ENCODE data around the gene XRCC3. TPM values are rescaled to one million over a fixed set of nuclear protein-coding genes. Genes with fewer than 3 reads are reported as not detected.
"Not testable (repeated sequence)": the region's sequence is repeated elsewhere in the genome, so short reads cannot be mapped to it uniquely, and the experiment has no call there.

XRCC3 gene
- total and polyA plus RNA-seq, 5 donors from 2014 or later = 3.0 to 9.8 (median 4.5) TPM

- Mint-ChIP-seq H3K4me1 (peaks cover 0 to 20% (median 6%) of the 10 kb centered on the region in 4 donors), H3K4me3 (no peak overlapping the region), H3K9me3 (no peaks in the 10 kb centered on the region), H3K27me3 (no peaks in the 10 kb centered on the region), H3K36me3 (peaks cover 33% of the 10 kb centered on the region), H3K27ac (no peak overlapping the region)
- no peaks in the 10 kb centered on the region for H3K4me1 ChIP-seq (ENCODE audit: control insufficient read depth, insufficient read depth, low read length, poor library complexity, severe bottlenecking)
- ATAC-seq (ENCODE audit: low read depth in 2 of 2) = no peak
- no peaks in the 10 kb centered on the region for H3K27me3 ChIP-seq (ENCODE audit: control insufficient read depth, insufficient read depth, low read length)
- H3K4me3 ChIP-seq (ENCODE audit: low read depth, low read length) = no peak overlapping the region
- peaks cover 81% of the 10 kb centered on the region for H3K36me3 ChIP-seq (ENCODE audit: control insufficient read depth, insufficient read depth, low read length)
- H3K9me3 ChIP-seq (ENCODE audit: control insufficient read depth in 2 of 2, low read length in 2 of 2) = no peaks in the 10 kb centered on the region
- no peak overlapping the region for H3K27ac ChIP-seq (ENCODE audit: insufficient read depth, low read length, poor library complexity, severe bottlenecking)
- no peak for DNase-seq
Observed at GRCh38 chr14:103657471-103657870, 57.8 kb downstream of the XRCC3 start.

- peaks cover 74% of the 10 kb centered on the region for H3K36me3 ChIP-seq (ENCODE audit: control insufficient read depth, insufficient read depth, low read length)
- DNase-seq = no peak
- no peaks in the 10 kb centered on the region for H3K9me3 ChIP-seq (ENCODE audit: control insufficient read depth in 2 of 2, low read length in 2 of 2)
- ATAC-seq (ENCODE audit: low read depth in 2 of 2) = no peak
- peaks cover 0 to 28% (median 12%) of the 10 kb centered on the region in 4 donors for H3K4me1 Mint-ChIP-seq
- no peaks in the 10 kb centered on the region for H3K27me3 ChIP-seq (ENCODE audit: control insufficient read depth, insufficient read depth, low read length)
- H3K4me3 Mint-ChIP-seq = no peak overlapping the region
- no peaks in the 10 kb centered on the region for H3K4me1 ChIP-seq (ENCODE audit: control insufficient read depth, insufficient read depth, low read length, poor library complexity, severe bottlenecking)
- H3K9me3 Mint-ChIP-seq = no peaks in the 10 kb centered on the region
- H3K27ac ChIP-seq (ENCODE audit: insufficient read depth, low read length, poor library complexity, severe bottlenecking) = no peak overlapping the region
- no peak overlapping the region for H3K4me3 ChIP-seq (ENCODE audit: low read depth, low read length)
- H3K36me3 Mint-ChIP-seq = peaks cover 29% of the 10 kb centered on the region
- H3K27ac Mint-ChIP-seq = no peak overlapping the region
- no peaks in the 10 kb centered on the region for H3K27me3 Mint-ChIP-seq
Observed at GRCh38 chr14:103656756-103657133, 58.5 kb downstream of the XRCC3 start.

- H3K9me3 ChIP-seq (ENCODE audit: control insufficient read depth in 2 of 2, low read length in 2 of 2) = no peaks in the 10 kb centered on the region
- Mint-ChIP-seq H3K4me3 (no peak overlapping the region), H3K4me1 (peaks cover 3 to 33% (median 13%) of the 10 kb centered on the region in 4 donors), H3K9me3 (no peaks in the 10 kb centered on the region), H3K36me3 (peaks cover 27% of the 10 kb centered on the region), H3K27ac (peak overlapping the region; percentile 23 to 71 (median 26)), H3K27me3 (no peaks in the 10 kb centered on the region)
- ATAC-seq (ENCODE audit: low read depth in 2 of 2) = no peak
- no peaks in the 10 kb centered on the region for H3K4me1 ChIP-seq (ENCODE audit: control insufficient read depth, insufficient read depth, low read length, poor library complexity, severe bottlenecking)
- H3K4me3 ChIP-seq (ENCODE audit: low read depth, low read length) = no peak overlapping the region
- H3K27me3 ChIP-seq (ENCODE audit: control insufficient read depth, insufficient read depth, low read length) = no peaks in the 10 kb centered on the region
- H3K36me3 ChIP-seq (ENCODE audit: control insufficient read depth, insufficient read depth, low read length) = peaks cover 68% of the 10 kb centered on the region
- no peak overlapping the region for H3K27ac ChIP-seq (ENCODE audit: insufficient read depth, low read length, poor library complexity, severe bottlenecking)
- no peak for DNase-seq
Observed at GRCh38 chr14:103656031-103656755, 59.1 kb downstream of the XRCC3 start.

DNA sequence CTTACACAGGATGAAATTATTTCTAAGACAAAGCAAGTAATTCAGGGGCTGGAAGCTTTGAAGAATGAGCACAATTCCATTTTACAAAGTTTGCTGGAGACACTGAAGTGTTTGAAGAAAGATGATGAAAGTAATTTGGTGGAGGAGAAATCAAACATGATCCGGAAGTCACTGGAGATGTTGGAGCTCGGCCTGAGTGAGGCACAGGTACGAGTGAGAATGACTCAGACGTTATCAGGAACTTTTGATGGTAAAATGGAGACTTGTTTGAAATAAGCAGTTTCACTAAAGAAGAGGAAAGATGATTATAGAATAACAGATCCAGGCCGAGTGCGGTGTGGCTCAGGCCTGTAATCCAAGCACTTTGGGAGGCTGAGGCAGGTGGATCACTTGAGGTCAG, 60.6 kb downstream of the XRCC3 start:
- no peak for DNase-seq
- H3K9me3 Mint-ChIP-seq = no peaks in the 10 kb centered on the region
- H3K36me3 Mint-ChIP-seq = peaks cover 23% of the 10 kb centered on the region
- no peaks in the 10 kb centered on the region for H3K27me3 Mint-ChIP-seq
- no peak overlapping the region for H3K27ac Mint-ChIP-seq
- Histone ChIP-seq H3K36me3 (ENCODE audit: control insufficient read depth, insufficient read depth, low read length) (peaks cover 56% of the 10 kb centered on the region), H3K4me3 (ENCODE audit: low read depth, low read length) (no peak overlapping the region), H3K27ac (ENCODE audit: insufficient read depth, low read length, poor library complexity, severe bottlenecking) (no peak overlapping the region), H3K9me3 (ENCODE audit: control insufficient read depth in 2 of 2, low read length in 2 of 2) (no peaks in the 10 kb centered on the region), H3K27me3 (ENCODE audit: control insufficient read depth, insufficient read depth, low read length) (no peaks in the 10 kb centered on the region), H3K4me1 (ENCODE audit: control insufficient read depth, insufficient read depth, low read length, poor library complexity, severe bottlenecking) (no peaks in the 10 kb centered on the region)
- peaks cover 5 to 42% (median 20%) of the 10 kb centered on the region in 4 donors for H3K4me1 Mint-ChIP-seq
- H3K4me3 Mint-ChIP-seq = no peak overlapping the region
- ATAC-seq (ENCODE audit: low read depth in 2 of 2) = no peak

DNA sequence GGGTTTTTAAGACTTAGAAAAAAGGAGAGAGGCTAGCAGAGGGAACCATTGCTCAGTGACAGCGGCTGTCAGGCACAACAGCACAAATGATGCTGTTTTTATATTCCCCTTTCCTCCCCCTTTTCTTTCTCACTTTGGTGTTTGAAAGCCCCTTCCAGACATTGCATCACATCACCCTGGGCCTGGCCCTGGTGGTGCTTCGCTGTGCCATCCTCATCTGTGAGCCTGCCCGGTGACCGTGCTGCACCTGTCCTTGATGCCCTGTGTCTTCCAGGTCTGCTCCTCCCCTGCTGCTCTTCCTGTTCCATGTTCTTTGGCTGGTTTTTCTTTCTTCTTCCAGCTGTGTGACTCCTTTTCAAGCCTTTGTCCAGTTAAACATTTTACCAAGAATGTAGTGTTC, 61.4 kb downstream of the XRCC3 start:
- peak overlapping the region; percentile 24 to 43 (median 26) for H3K27ac Mint-ChIP-seq
- H3K9me3 ChIP-seq (ENCODE audit: control insufficient read depth in 2 of 2, low read length in 2 of 2) = no peaks in the 10 kb centered on the region
- no peak for ATAC-seq (ENCODE audit: low read depth in 2 of 2)

GRCh38 chr14:103653336-103653735, 61.9 kb downstream of the XRCC3 start:
- peaks cover 55% of the 10 kb centered on the region for H3K36me3 ChIP-seq (ENCODE audit: control insufficient read depth, insufficient read depth, low read length)
- H3K27me3 Mint-ChIP-seq; H3K27me3 ChIP-seq (ENCODE audit: control insufficient read depth, insufficient read depth, low read length); DNase-seq; H3K4me3 Mint-ChIP-seq; H3K9me3 Mint-ChIP-seq; H3K27ac ChIP-seq (ENCODE audit: insufficient read depth, low read length, poor library complexity, severe bottlenecking); H3K4me3 ChIP-seq (ENCODE audit: low read depth, low read length); H3K9me3 ChIP-seq (ENCODE audit: control insufficient read depth in 2 of 2, low read length in 2 of 2); H3K4me1 ChIP-seq (ENCODE audit: control insufficient read depth, insufficient read depth, low read length, poor library complexity, severe bottlenecking); ATAC-seq (ENCODE audit: low read depth in 2 of 2): not testable (repeated sequence)
- Mint-ChIP-seq H3K36me3 (peaks cover 19% of the 10 kb centered on the region), H3K27ac (peak overlapping the region in 1 of 3 donors; percentile 24), H3K4me1 (peaks cover 5 to 45% (median 20%) of the 10 kb centered on the region in 4 donors)

More for the DNA sequence above, 61.4 kb downstream of the XRCC3 start:
- Mint-ChIP-seq H3K9me3 (no peaks in the 10 kb centered on the region), H3K4me3 (no peak overlapping the region), H3K27me3 (no peaks in the 10 kb centered on the region), H3K4me1 (peaks cover 5 to 45% (median 20%) of the 10 kb centered on the region in 4 donors), H3K36me3 (peaks cover 19% of the 10 kb centered on the region)
- Histone ChIP-seq H3K4me1 (ENCODE audit: control insufficient read depth, insufficient read depth, low read length, poor library complexity, severe bottlenecking) (no peaks in the 10 kb centered on the region), H3K27ac (ENCODE audit: insufficient read depth, low read length, poor library complexity, severe bottlenecking) (no peak overlapping the region), H3K4me3 (ENCODE audit: low read depth, low read length) (no peak overlapping the region), H3K36me3 (ENCODE audit: control insufficient read depth, insufficient read depth, low read length) (peaks cover 52% of the 10 kb centered on the region), H3K27me3 (ENCODE audit: control insufficient read depth, insufficient read depth, low read length) (no peaks in the 10 kb centered on the region)
- no peak for DNase-seq

DNA sequence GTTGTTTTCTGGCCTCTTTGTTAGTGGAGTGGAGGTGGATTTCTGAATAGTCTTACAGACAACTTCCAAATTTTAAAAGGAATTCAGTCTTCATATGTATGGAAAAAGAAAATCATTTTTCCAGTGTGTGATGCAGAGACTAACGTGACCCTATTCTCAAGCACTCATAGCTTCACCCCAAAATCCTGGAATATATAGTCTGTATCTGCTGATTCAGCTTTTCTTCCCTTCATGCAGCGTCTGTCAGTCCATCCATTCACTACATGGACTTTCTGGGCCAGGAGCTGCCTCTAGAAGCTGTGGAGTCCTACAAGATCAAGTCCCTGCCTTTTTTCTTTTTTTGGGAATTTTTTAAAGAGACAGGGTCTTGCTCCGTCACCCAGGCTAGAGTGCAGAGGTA, 62.4 kb downstream of the XRCC3 start:
- H3K9me3 Mint-ChIP-seq = no peaks in the 10 kb centered on the region
- ATAC-seq (ENCODE audit: low read depth in 2 of 2) = no peak
- H3K4me1 Mint-ChIP-seq = peaks cover 5 to 43% (median 20%) of the 10 kb centered on the region in 4 donors
- H3K36me3 Mint-ChIP-seq = peaks cover 19% of the 10 kb centered on the region
- H3K27me3 Mint-ChIP-seq = no peaks in the 10 kb centered on the region
- no peak for DNase-seq
- no peaks in the 10 kb centered on the region for H3K4me1 ChIP-seq (ENCODE audit: control insufficient read depth, insufficient read depth, low read length, poor library complexity, severe bottlenecking)
- no peaks in the 10 kb centered on the region for H3K27me3 ChIP-seq (ENCODE audit: control insufficient read depth, insufficient read depth, low read length)
- no peak overlapping the region for H3K27ac ChIP-seq (ENCODE audit: insufficient read depth, low read length, poor library complexity, severe bottlenecking)
- H3K27ac Mint-ChIP-seq = no peak overlapping the region
- no peak overlapping the region for H3K4me3 Mint-ChIP-seq
- no peaks in the 10 kb centered on the region for H3K9me3 ChIP-seq (ENCODE audit: control insufficient read depth in 2 of 2, low read length in 2 of 2)
- peaks cover 52% of the 10 kb centered on the region for H3K36me3 ChIP-seq (ENCODE audit: control insufficient read depth, insufficient read depth, low read length)
- H3K4me3 ChIP-seq (ENCODE audit: low read depth, low read length) = no peak overlapping the region

- H3K9me3 Mint-ChIP-seq = no peaks in the 10 kb centered on the region
- ATAC-seq (ENCODE audit: low read depth in 2 of 2) (no peak), DNase-seq (no peak)
- no peak overlapping the region for H3K4me3 Mint-ChIP-seq
- Histone ChIP-seq H3K4me1 (ENCODE audit: control insufficient read depth, insufficient read depth, low read length, poor library complexity, severe bottlenecking) (no peaks in the 10 kb centered on the region), H3K9me3 (ENCODE audit: control insufficient read depth in 2 of 2, low read length in 2 of 2) (no peaks in the 10 kb centered on the region), H3K27ac (ENCODE audit: insufficient read depth, low read length, poor library complexity, severe bottlenecking) (no peak overlapping the region), H3K4me3 (ENCODE audit: low read depth, low read length) (no peak overlapping the region), H3K27me3 (ENCODE audit: control insufficient read depth, insufficient read depth, low read length) (no peaks in the 10 kb centered on the region), H3K36me3 (ENCODE audit: control insufficient read depth, insufficient read depth, low read length) (peaks cover 40% of the 10 kb centered on the region)
- H3K4me1 Mint-ChIP-seq = peaks cover 5 to 47% (median 21%) of the 10 kb centered on the region in 4 donors
- H3K27me3 Mint-ChIP-seq = no peaks in the 10 kb centered on the region
- H3K27ac Mint-ChIP-seq = no peak overlapping the region
- peaks cover 10% of the 10 kb centered on the region for H3K36me3 Mint-ChIP-seq
Observed at GRCh38 chr14:103651585-103651984, 63.7 kb downstream of the XRCC3 start.
